ENCODE data around the gene CELA2B. TPM values are rescaled to one million over a fixed set of nuclear protein-coding genes. Genes with fewer than 3 reads are reported as not detected.

CELA2B gene
- total RNA-seq, 4 donors from 2014 or later, result not detected

GRCh38 chr1:15446212-15446611, 29.7 kb upstream of the CELA2B start:
- DNase-seq, result no peak
- Histone ChIP-seq H3K4me1 (no peaks in the 10 kb centered on the region), H3K9me3 (no peaks in the 10 kb centered on the region), H3K27me3 (no peaks in the 10 kb centered on the region), H3K4me3 (replicated peaks in 1 of 3) (no peak overlapping the region), H3K27ac (no peak overlapping the region), H3K36me3 (no peaks in the 10 kb centered on the region)
- TF ChIP-seq CTCF (IDR thresholded peaks at IDR 0.05) (no peak), POLR2A (IDR thresholded peaks at IDR 0.05) (no peak)
- intact Hi-C loops (cut with DNase I), result no loop called here
- WGBS, 2 donors, result 80 to 87% methylated on average over 4 of the region's 4 CpGs

GRCh38 chr1:15448877-15449462, 26.9 kb upstream of the CELA2B start:
- Histone ChIP-seq H3K36me3 (no peaks in the 10 kb centered on the region), H3K4me3 (replicated peaks in 1 of 3) (no peak overlapping the region), H3K9me3 (no peaks in the 10 kb centered on the region), H3K4me1 (no peaks in the 10 kb centered on the region), H3K27me3 (no peaks in the 10 kb centered on the region), H3K27ac (no peak overlapping the region)
- 82% methylated on average over 3 of the region's 3 CpGs for WGBS, 2 donors
- no peak for DNase-seq
- no peak for TF ChIP-seq CTCF (IDR thresholded peaks at IDR 0.05)
- no peak for TF ChIP-seq POLR2A (IDR thresholded peaks at IDR 0.05)
- intact Hi-C loops (cut with DNase I), result no loop called here

- no peaks in the 10 kb centered on the region for H3K9me3 ChIP-seq
Measured at GRCh38 chr1:15449567-15449966, 26.3 kb upstream of the CELA2B start.

GRCh38 chr1:15451014-15451722, 24.7 kb upstream of the CELA2B start:
- Histone ChIP-seq H3K9me3 (no peaks in the 10 kb centered on the region), H3K36me3 (no peaks in the 10 kb centered on the region), H3K4me1 (no peaks in the 10 kb centered on the region), H3K27ac (no peak overlapping the region), H3K27me3 (no peaks in the 10 kb centered on the region), H3K4me3 (replicated peaks in 1 of 3) (no peak overlapping the region)
- no peak for TF ChIP-seq CTCF (IDR thresholded peaks at IDR 0.05)
- no peak for TF ChIP-seq POLR2A (IDR thresholded peaks at IDR 0.05)
- 85 to 90% methylated on average over 6 of the region's 6 CpGs for WGBS, 2 donors
- DNase-seq, result no peak
- intact Hi-C loops (cut with DNase I), result no loop called here

More at GRCh38 chr1:15449567-15449966, 26.3 kb upstream of the CELA2B start:
- WGBS, 2 donors, result 81% methylated on average over 3 of the region's 3 CpGs
- intact Hi-C loops (cut with DNase I), result no loop called here
- no peak overlapping the region for H3K27ac ChIP-seq
- no peak for DNase-seq
- TF ChIP-seq POLR2A (IDR thresholded peaks at IDR 0.05) (no peak), CTCF (IDR thresholded peaks at IDR 0.05) (no peak)
- H3K36me3 ChIP-seq, result no peaks in the 10 kb centered on the region
- no peaks in the 10 kb centered on the region for H3K27me3 ChIP-seq
- H3K4me3 ChIP-seq (replicated peaks in 1 of 3), result no peak overlapping the region
- H3K4me1 ChIP-seq, result no peaks in the 10 kb centered on the region

- H3K4me3 ChIP-seq (replicated peaks in 1 of 3), result no peak overlapping the region
- WGBS, 2 donors, result 100% methylated on average over 1 of the region's 1 CpG; no CpG with 5 or more reads in 1 of the 2 donors
- intact Hi-C loops (cut with DNase I), result no loop called here
- DNase-seq, result no peak
- no peaks in the 10 kb centered on the region for H3K9me3 ChIP-seq
- no peaks in the 10 kb centered on the region for H3K27me3 ChIP-seq
- H3K4me1 ChIP-seq, result no peaks in the 10 kb centered on the region
- no peaks in the 10 kb centered on the region for H3K36me3 ChIP-seq
- TF ChIP-seq POLR2A (IDR thresholded peaks at IDR 0.05), result no peak
- no peak for TF ChIP-seq CTCF (IDR thresholded peaks at IDR 0.05)
- H3K27ac ChIP-seq, result no peak overlapping the region
Measured at GRCh38 chr1:15452216-15452615, 23.7 kb upstream of the CELA2B start.
